HEK293 (cell line): ENCODE data around the gene HLA-DOB.

Experiments
- CTCF ChIP-seq: fragments of 450-650 bp; formaldehyde crosslinking; IDR thresholded peaks from 2 replicates; pipeline ENCODE4 v1.5.1; 2016; ENCODE audit warnings: missing biosample characterization, missing genetic modification characterization
- ZBTB10 ChIP-seq: fragments of 450-650 bp; formaldehyde crosslinking; IDR thresholded peaks from 2 replicates; pipeline ENCODE4 v1.5.1; 2016; ENCODE audit warnings: missing biosample characterization, missing genetic modification characterization
- ZBTB8A ChIP-seq: fragments of 450-650 bp; formaldehyde crosslinking; IDR thresholded peaks from 2 replicates; pipeline ENCODE4 v1.5.1; 2016; ENCODE audit warnings: missing biosample characterization, missing genetic modification characterization
- ZNF202 ChIP-seq: fragments of 450-650 bp; formaldehyde crosslinking; IDR thresholded peaks from 2 replicates; pipeline ENCODE4 v1.5.1; 2016; ENCODE audit warnings: missing biosample characterization, missing genetic modification characterization, borderline replicate concordance
- ZNF350 ChIP-seq: fragments of 450-650 bp; formaldehyde crosslinking; IDR thresholded peaks from 2 replicates; pipeline ENCODE4 v1.5.0; 2017; ENCODE audit warnings: missing biosample characterization, mild to moderate bottlenecking, missing genetic modification characterization

- TF ChIP-seq CTCF (tag by site-specific recombination) (no peak), ZBTB10 (tag by site-specific recombination) (no peak), ZNF202 (tag by site-specific recombination) (no peak), ZBTB8A (no peak), ZNF350 (tag by site-specific recombination) (no peak)
Observed at GRCh38 chr6:32832535-32832934, 15.7 kb upstream of the HLA-DOB start.
